Raji (cell line): Measurements from ENCODE around the gene CRISPLD2.

Experiments used
- POLR2A ChIP-seq: IDR thresholded peaks from 2 replicates; pipeline ENCODE4 v1.6.1; 2011; ENCODE audit warnings: low read depth, low read length, control low read depth; ENCODE audit not compliant: insufficient read depth

The CRISPLD2 gene

DNA sequence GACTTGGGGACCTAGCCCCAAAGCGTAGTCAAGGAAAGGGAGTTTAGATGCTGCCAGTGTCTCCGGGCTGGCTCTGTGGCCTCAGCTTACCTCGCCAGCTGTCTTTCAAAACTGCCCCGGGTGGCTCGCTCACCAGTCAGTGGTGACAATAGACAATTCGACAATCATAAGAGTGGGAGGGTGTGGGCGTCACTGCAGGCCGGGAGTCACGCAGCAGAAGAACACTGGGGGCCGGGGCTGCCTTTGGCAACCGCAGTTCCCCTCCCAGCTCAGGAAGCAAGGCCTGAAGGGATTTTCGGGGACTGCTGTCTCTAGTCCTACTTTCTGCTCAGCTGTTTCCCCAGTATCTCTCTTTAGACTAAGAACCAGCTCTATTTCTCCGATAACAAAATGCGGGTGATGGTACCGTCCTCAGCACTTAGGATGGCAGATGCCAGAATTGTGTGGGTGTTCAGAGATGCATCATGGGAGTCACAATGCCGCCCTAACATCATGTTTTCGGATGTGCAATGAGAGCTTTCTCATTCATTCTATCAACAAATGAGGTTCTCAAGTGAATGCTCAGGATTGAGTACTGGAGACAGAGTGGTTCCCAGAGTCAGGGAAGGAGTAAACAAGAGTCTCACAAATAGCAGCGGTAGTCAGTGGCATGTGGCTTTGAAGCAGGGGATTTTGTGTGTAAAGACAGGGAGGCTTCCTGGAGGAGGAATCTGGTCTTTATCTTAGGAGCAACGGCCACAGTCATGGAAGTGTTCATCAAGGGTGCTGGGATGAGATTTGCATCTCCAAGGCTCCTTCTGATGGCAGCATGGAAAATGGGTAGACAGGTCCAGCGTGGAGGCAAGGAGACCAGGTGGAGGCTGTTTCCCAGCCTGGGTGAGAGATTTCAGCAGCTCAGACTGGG lies 98.5 kb downstream of the CRISPLD2 start:
- no peak for TF ChIP-seq POLR2A

DNA sequence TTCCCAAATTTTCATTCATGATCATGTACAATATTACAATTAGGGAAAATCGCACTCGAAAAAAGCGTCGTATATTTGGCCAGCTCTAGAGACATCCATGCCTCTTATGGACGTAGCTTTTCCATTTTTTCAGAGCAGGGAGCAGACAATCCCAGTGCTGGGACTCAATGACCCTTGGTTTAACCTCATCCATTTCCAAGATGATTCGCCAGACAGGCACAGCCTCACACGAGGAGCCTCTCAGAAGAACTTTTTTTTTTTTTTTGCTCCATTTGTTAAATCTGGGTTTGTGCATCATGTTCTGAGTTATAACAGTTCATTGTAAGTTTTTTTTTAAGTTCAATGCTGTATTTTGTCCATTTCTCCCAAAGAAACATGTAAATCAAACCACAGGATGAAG lies 99.5 kb downstream of the CRISPLD2 start:
- no peak for TF ChIP-seq POLR2A

DNA sequence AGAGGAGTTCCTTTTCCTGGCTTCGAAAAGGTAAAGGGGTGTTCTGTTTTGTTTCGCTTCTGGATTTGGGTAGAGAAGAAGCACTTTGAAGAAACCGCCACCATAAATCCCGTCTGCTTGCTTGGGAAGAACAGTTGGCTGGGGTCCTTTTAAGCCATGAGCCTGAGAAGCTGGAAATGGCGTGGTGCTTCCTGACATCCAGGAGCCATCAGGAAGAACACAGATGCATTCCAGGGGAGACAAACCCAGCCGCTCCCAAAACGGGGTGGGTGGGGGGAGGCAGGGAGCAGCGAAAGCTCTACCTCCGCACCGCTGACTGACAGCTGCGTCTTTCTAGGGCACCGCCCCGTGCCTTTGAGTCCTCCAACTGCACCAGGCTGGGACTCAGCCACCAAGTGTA lies 99.9 kb downstream of the CRISPLD2 start:
- TF ChIP-seq POLR2A, result no peak

DNA sequence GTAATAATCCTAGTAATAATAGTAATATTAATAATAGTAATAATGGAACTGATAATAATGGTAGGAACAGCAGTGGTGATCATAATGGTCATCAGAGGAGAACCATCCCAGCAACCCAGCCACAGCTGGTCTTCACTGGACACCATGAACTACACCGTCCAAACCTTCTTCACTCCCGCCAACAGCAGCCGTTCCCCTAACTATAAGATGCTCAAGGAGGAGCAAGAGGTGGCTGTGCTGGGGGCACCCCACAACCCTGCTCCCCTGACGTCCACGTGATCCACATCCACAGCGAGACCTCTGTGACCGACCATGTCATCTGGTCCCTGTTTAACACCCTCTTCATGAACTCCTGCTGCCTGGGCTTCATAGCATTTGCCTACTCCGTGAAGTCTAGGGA lies 100.5 kb downstream of the CRISPLD2 start:
- TF ChIP-seq POLR2A, result no peak

DNA sequence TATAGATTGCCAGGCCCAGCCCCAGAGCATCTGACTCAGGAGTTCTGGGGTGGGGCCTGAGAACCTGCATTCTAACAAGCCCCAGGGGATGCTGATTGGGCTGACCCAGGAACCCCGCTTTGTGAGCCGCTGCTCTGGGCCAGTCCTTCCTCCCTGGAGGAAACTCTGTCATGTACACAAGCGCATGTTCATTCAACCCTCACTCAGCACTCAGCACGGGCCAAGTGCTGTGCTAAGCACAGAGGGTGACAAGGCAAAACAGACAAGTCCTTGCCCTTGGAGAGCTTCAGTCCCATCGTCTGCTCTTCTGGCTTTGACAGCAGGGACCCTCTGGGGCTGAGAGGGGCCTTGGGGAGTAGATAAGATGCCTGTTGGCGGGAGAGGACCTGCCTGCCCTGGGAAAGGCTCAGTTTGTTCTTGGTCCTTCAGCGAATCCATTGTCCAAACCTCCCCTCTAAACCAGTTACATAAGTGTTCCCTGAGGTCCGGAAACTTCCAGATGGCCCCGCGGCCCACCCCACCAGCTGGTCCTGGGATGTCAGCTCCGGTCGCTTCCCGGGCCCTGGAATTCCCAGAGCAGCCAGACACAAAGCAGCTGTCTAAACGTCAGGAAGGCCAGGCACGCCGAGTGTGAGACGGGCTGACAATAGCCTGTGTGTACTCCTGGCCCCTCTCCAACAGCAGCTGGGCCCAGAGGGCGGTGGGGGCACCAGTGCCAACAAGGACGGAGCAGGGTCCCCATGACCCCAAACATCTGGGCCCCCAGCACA lies 102.8 kb downstream of the CRISPLD2 start:
- TF ChIP-seq POLR2A, result no peak

DNA sequence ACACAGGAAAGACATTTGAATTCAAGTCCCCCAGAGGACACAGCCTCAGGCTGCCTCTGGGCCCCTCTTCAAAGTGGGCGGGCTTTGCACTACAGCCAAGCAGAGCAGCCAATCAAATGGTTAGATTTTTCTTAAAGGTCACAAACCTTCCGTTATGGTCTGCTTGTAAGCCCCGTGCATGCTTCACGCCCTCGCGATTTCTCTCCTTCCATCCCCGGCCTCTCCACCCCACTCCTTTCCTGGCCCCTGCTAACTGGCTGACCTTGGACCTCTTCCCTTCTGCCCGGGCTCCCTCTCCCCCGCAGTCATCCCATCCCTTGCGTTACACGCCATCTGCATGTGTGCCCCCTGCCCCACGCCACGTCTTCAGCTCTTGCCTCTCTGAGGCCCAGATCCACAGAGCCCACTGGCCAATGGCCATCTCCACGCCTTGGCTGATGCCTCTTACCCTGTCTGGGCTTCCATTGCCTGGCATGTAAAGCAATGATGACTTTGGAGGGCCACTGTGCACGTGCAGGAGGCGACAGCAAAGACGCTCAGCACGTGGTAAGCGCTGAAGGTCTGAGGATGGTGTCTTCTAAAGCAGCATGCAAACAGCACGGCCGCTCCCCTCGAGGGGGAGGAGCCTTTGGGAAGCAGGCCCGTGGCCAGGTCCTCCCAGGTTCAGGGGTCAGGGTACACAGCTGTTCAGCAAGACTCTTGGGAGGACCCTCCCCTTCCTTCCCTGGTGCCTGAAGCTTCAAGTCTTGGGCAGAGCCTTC lies 104.7 kb downstream of the CRISPLD2 start:
- TF ChIP-seq POLR2A, result no peak

DNA sequence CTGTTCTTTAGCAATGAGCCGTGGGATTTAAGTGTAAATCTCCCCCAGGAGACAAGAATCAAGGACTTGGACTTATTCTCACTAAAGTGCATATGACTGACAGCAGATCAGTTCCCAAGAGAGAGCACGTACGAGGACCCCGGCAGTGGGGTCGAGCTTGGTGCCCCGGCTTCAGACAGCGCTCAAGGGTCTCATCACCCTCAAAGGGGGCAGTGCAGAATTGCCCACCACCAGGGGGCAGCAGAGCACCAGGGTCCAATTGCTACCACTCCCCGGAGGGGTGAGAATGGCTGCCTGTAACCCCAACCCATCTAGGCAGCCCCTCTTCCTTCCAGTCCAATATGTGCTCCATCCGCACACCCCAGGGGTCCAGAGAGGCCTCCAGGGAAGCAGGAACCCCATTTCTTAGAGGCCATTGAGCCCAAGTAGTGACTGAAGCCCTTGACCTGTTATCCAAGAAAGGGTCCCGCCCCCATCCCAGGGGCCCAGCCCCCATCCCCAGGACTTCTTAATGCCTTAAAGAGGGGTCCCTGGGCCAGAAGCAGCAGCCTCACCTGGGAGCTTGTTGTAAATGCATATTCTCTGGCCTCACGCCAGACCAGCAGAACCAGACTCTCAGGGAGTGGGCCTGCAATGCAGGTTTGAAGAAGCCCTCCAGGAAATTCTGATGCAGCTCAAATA lies 105.4 kb downstream of the CRISPLD2 start:
- no peak for TF ChIP-seq POLR2A

DNA sequence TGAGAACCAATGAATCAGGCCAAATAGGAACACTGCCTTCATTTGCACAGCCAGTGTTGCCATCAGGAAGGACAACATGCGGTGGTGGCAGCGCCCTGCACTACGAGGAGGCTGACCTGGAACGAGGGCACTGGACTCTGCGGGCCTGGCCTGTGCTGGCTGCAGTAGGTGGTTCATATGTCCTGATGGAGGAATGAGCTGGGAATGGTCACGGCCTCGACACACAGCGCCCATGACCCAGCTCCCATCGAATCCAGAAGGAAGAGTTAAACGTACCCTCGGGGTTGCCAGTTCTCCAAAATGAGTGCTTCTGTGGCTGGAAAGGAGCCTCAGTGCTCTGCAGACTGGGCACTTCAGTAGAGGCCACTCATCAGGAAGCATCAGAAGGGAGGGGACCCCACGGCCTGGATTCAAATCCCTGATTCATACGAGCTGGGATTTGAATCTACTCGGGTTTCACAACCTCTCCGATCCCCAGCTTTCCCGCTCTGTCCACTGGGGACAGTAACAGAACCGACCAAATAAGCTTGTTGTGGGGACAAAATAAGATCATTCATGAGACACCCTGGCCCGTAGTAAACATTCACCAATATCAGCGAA lies 106.1 kb downstream of the CRISPLD2 start:
- TF ChIP-seq POLR2A, result no peak

DNA sequence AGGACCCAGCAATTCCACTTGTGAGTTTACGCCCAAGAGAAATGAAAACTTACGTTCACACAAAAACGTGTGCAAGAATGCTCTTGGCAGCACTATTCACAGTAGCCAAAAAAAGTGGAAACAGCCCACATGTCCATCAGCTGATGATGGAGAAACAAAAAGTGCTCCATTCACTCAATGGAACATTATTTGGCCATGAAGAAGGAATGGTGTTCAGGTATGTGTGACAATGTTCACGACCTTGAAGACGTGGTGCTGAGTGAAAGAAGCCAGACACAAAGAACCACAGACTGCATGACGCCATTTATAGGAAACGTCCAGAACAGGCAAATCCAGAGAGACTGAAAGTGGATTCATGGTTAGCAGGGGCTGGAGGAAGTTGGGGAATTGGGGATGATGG lies 106.7 kb downstream of the CRISPLD2 start:
- no peak for TF ChIP-seq POLR2A

DNA sequence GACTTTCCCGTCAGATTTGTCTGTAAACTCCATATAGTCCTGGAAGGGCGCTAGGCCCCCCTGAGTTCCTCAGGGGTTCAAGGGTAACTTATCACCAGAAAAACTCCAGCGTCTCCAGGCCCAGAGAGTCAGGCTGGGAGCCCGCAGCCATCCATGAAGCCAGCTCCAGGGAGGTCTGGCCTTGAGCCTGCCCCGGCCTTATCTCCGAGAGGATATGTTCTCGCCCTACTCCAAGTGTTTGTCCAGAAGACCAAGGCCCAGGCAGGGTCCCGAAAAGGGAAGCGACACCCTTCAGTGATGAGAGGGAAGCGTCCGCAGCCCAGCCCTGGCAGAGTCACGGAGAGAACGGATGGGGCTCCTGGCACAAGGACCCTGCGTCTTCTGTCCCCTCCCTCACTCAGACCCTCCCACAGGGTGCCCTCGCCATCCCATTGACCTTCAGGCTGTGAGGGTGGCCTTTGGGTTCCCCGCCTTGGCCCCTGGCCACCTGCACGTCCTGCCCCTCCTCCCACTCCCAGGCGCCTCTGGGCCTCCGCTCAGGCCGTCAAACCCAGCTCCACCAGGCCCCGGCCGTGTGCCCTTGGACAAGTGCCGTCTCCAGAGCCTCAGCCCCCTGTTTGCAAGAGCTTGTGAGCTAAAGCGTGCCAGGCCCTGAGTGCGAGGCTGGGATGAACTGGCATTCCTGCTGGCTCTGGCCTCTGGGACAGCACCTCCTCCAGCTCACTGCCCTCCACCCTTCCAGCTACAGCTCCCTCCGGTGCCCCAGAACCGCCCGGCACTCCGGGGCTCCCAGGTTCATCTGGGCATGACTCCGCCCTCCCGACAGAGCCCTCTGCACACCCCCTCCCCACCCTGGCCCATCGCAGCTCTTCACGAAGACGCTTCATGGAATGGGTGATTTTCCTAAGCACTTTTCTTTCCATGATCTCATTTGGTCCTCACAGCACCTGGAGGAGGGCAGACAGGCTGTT lies 108.1 kb downstream of the CRISPLD2 start:
- no peak for TF ChIP-seq POLR2A

DNA sequence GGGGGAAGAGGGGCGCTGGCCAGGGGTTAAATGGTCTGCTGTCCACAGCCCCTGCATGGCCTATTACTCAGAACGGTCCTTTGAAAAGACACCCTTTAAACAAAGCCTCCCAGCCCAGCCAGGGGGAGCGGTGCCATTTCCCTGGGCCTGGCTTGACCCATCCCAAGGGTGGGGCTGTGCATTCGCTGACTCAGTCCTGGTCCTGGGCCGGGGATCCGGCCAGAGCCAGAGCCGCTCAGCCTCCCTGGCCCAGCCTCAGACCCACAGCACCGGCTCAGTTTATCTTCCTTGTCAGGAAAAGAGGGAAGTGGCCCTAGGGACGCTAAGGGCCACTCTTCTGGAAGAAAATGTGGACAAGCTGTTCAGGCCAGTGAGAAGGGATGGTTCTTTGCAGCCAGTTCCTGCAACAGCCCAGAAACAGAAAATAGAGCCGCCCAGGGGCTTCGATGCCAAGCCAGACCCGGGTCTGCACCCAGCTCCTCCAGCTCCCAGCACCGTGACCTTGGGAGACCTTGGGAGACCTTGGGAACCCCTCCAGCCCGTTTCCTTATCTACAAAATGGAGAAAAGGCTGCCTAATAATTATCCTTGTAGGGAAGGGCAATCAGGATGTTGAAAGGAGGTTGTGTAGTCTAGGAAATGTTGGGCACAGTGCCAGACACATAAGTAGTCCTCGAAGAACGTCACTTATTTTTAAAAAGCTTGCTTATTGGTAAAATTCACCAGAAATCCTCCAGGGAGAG lies 109.1 kb downstream of the CRISPLD2 start:
- TF ChIP-seq POLR2A, result no peak

DNA sequence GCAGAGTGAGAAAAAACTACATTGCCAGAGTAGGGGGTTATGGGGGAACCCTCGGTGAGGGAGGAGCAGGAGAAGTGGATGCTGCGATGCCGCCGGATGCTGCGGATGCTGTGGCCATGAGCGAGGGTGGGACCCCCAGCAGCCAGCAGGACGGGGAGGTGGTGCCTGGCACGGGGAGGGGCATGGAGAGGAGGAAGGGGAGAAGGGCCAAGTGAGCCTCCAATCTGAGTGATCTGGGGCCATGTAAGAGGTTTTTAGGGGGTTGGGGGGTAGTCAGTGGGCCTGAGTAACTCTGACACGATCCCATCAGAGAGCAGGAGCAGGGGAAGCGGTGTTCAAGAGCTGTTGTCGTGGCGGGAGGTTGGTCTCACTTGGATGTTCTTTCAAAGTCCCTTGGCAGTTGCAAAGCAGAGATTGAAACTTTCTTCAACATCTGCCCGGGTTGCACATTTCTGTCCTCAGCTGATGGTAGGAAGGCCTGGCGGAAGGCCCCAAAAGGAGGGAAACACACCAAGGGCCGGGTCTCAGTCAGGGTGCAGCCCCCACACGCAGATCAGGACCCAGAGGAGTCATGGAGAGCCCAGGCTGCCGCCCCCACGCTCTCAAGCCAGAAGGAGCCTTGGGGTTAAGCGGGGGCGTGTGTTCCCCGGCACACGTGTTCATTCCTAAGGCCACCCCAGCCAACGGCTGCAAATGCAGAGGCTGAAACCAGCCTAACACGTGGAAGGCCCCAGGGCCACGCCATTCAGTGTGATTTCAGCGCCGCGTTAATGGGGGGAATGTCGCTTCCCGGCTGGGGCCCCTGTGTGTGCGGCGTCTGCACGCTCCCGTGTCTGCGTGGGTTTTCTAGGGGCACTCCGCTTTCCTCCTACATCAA lies 109.9 kb downstream of the CRISPLD2 start:
- no peak for TF ChIP-seq POLR2A
